GM12892 (cell line): ENCODE data around the gene CAMSAP2.

Experiments used
- POLR2AphosphoS5 ChIP-seq: IDR thresholded peaks from 2 replicates; pipeline ENCODE4 v1.6.1; 2011; ENCODE audit warnings: low read depth, low read length, control low read depth
- TAF1 ChIP-seq: IDR thresholded peaks from 2 replicates; pipeline ENCODE4 v1.6.1; 2011; ENCODE audit warnings: low read depth, mild to moderate bottlenecking, control low read depth, low read length, borderline replicate concordance

GRCh38 chr1:200901350-200901749 lies 162.7 kb downstream of the CAMSAP2 start:
- TF ChIP-seq TAF1 (no peak), POLR2AphosphoS5 (no peak)
